HG02852 (cell line): ENCODE results near the gene DPP8.

Source experiments
- ATAC-seq: cut with Tn5 transposase; IDR thresholded peaks from one replicate; pipeline ENCODE4 v1.9.1; 2021; ENCODE audit warnings: mild to moderate bottlenecking, moderate library complexity; ENCODE audit not compliant: unreplicated experiment

DPP8 gene

DNA sequence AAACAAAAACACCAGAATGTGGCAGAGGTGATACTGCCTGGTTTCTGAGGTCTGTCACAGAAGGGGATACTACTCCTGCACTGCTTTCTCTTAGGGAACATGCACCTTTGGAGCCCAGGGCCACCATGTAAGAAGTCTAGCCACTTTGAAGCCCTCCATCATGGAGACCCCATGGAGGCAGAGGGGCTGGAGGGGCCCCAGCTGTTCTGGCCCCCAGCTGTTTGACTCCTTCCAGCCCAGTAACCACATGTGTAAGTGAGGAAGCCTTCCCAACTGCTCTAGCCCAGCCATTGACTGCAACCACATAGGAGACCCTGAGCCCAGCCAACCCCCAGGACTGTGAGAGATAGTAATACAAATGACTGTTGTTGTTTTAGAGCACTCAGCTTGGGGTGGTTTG lies 85.8 kb downstream of the DPP8 start:
- no peak for ATAC-seq

DNA sequence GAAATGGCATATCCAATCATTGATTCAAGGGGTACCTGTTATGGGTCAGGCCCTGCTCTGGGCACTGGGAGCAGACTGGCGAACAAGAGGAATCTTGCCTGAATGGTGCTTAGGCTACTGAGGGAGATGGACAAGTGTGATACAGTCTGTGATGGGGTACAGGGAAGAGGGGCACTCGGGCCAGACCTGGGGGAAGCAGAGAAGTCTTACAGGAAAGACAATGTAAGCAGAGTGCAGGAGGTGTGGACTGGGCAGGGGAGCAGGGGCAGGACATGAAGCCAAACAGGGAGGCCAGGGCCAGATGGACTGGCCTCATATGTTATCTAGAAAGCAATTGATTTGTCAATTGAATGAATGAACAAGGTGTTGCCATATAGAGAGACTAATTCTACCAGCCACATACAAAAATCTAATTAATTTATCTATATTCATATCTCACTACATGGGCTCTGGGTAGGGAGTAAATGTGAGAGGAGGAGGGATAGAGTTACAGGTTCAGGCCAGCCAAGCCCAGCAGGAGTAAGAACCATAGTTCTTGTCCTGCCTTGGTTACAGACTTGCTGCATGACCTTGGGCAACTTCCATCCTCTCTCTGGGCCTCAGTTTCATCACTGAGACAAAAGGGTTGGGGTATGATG lies 91.2 kb downstream of the DPP8 start:
- ATAC-seq: no peak

DNA sequence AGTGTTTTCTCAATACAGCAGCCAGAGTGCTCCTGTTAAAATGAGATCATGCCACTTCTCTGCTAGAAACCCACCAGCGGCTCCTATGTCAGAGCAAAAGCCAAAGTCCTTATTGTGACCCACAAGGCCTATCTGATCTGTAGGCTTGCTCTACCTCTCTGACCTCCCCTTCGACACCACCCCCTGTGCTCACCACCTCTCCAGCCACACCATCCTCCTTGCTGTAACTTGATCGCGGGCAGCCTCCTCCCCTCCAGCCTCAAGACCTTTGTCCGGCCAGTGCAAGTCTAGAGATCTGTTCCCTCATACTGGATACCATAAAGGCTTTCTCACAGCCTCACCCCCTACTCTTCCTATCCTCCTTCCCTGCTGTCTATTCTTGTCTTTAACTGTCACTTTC lies 92.8 kb downstream of the DPP8 start:
- no peak for ATAC-seq

DNA sequence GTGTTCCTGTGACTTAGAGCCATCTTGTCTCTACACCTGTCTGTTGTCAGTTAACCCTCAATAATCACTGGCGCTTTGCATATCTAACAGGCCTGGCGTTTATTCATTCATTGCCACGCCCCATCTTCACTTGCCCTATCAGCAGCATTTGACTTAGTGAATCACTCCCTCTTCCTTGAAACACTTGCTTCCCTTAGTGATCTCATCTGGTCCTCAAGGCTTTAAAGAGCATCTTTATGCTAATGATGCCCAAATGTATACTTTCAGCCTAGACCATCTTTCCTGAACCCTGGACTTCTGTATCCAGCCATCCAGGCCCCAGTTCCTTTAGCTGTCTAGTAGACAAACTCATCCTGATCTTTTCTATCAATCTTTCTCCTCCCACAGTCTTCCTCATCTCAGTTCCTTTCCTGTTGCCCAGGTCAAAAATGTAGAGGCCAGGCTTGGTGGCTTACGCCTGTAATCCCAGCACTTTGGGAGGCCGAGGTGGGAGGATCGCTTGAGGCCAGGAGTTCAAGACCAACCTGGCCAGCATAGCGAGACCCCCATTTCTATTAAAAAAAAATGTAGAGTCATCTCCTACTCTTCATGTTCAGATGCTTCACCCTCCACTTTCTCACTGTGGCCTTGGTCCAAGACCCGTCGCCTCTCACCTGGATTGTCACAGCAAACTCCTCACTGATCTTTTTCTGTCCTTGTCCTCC lies 93.4 kb downstream of the DPP8 start:
- no peak for ATAC-seq

DNA sequence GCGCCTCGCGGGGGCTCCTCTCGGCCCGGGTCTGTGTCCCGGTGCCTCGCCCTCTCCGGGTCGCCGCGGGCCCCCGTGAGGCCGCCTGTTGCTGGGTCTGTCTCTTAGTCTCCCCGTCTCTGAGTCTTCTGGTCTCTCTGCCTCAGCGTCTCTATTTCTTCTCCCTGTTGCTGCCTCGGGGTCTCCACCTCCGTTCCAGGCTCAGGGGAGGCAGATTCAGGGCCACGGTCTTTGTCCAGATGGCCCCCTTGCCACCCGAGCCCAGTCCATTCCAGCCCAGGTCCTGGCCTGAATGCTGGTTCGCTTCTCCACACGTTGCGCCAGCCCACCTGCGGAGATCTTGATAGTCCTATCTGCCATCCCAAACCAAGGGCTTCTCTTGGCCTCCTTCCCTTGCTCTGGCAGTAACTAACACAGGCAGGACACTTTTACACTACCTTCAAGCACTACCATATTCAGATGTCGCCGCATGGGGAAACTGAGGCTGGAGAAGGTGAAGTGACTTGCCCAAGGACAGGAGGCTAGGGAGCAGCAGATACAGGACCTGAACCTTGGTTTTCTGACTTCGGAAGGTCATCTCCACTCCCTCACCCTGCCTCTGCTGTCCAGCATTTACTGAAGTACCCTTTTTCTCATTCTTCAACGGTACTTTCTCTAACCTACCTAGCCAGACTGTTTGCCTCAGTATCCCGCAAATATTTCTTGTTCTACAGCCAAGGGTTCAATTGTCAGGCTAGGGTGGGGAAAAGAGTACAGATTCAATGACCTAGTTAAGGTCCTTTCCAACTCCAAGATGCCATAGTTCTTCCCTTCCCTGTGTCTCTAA lies 94.1 kb downstream of the DPP8 start:
- no peak for ATAC-seq

DNA sequence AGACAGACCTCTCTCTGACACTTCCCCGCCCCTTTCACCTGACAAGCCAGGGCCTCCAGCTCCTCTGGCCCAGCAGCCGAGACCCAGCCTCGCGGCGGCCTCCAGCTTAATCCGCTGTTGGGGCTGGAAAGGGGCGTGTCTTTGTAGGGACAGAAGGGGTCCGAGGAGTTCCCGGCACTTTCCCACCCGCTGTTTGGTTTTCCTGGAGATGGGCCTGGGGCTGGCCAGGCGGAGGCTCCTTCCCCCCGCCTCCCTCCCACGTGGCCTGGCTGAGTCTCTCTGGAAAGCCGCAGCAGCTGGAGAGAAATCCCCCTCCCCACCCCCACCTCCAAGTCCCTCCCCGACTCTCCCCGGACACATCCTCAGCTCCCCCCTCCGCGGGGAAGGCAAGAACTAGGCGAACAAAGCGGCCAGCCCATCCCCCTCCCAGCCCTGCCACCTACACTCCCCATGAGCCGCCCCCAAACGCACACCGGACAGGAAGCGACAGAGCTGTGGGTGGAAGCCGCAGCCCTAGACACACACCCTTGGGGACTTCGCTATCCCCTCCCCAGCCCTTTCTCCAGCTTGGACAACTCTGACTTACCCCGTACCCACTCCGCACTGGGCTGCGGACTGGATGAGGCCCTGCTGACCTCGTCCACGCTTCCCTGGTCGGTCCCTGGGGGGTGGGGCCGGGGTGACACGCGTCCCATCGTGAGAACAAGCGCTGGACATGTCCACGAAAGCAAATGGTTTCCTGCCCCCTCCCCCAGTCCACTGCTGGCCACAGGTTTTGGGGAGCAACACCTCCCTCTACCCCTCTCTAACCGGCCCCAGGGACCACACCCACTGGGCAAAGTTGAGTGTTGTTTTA lies 95.9 kb downstream of the DPP8 start:
- ATAC-seq: no peak

DNA sequence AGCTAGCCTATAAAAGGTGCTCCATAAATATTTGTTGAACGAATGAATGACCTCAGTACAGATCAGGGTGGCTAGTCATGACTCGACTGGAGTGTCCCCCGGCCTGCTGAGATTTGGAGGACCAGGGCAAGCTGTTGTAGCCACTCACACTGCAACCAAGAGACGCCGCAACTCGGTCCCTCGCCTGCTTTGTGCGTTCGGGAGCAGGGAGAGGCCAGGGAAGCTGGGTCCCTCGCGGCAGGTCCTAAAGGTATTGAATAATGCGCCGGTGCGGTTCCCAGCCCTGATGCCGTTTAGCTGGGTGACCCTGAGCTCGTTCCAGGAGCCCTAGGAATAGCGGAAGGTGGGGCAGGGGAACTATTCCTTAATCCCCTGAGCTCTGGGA lies 96.5 kb downstream of the DPP8 start:
- ATAC-seq: no peak

DNA sequence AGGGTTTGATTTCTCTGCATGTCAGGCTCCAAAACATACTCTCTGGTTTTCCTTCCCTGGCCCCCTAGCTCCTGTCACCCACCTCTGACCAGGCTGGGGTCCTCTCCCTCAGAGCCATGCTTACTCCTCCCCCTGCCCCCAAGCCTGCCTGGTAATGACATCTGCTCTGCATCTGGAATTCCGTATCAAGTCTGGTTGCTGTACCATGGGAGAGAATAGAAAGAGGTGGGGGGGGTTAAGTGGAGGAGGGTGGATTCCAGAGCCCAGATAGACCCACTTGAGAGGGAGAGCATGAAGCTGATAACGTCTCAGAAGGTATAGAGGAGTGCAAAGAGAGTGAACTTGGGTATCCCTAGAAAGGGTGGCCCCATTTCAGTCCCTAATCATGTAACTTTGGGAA lies 98.9 kb downstream of the DPP8 start:
- ATAC-seq: no peak

DNA sequence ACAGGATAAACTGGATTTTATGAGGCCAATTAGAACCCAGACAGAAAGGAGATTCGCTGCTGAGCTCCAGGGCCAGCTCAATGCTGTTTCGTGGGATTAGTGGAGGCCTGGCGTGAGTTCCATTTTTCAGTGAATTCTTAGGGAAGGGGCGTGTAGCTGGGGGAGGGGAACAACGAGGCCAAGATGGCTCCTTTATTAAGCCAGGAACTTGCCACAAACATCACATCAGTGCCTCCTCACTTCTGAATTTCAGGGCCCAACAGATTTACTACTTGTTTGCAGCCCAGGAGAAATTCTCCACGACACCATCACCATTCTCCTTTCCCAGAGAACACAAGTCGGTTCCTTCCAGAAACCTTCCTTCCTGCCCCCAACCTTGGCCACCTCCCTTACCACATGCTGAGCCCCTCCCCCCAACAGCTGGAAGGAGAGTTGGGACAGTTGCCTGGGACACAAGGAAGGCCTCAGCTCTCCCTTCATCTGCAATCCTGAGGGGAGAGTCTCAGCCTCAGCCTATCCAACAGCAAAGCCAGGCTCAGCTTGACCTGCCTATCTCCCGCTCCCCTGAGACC lies 100.6 kb downstream of the DPP8 start:
- ATAC-seq: no peak

DNA sequence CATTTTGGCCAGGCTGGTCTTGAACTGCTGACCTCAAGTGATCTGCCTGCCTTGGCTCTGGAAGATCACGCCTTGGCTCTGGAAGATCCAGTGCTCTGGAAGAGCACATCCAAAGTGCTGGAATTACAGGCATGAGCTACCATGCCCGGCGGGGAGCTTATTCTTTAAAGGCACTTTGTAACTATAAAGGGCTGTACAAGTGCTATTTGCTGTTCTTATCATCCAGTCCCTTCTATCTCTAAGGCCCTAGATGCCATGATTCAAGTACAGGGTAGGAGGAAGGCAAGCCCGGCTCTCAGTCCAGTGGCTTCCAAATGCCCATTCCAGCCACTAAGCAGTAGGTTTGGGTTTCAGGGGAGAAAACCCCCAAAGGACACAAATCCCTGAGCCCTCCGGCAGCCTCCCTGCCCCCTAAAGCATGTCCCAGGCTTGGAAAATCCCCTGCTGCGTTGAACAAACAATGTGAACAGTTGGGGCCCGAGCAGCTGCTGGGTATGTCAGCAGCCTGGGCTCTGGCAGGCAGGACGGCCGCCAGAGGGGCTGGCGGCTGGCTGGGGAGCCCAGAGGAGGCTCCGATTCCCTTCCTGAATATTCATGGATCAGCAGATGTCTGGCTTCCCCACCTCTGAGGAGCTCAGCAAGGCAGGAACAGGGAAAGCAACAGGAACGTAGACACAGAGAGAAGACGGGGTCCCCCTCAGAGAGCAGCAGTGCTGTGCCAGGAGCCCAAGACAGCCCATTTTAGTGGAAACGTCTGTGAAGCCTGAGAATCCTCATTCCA lies 102.5 kb downstream of the DPP8 start:
- ATAC-seq: no peak

DNA sequence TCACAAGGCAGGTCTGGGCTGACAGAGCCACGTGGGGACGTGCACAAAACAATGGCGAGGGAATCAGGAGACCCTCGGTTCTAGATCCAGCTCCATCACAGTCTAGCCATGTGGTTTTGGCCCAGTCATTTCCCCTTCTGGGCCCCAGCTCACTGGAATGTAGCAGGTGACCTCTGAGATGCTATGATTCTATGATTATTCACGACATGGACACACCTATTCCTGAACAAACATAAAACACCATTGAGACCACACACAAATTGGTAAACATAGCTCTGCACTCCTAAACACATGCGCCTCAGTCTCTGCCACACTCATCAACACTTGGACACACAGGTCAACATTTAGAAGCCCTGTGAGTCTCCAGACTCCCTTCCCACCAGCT lies 103.7 kb downstream of the DPP8 start:
- ATAC-seq: no peak

DNA sequence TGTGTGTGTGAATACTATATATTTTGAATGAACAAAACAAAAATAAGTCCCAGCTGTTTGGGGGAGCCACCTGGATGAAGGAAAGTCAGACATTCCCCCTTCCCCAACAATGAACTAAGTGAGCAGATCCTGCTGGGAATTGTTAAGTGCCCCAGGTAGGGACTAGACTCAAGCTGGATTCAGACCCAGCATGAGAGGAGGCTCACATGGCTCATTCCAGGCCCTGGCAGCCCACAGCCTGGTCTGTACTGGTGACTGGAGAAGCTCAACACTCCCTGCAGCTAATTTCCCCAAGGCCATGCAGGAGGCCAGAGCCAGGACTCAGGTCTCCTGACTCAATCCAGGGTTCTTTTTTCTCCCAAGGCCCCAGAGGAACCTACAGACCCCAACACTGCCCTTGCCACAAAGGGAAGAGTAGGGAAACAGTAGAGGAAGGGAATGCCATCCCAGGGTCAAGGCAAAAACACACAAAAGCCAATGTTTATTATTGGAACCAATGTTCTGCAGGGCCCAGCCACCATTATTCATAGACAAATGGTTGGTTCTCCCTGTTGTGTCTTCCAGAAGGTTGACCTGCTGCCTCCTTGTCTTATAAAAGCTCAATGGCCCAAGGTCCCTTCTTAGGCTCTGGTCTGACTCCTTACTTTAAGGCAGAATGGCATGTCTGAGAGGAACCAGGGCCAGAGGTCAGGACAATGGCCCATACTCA lies 104.3 kb downstream of the DPP8 start:
- ATAC-seq: no peak

DNA sequence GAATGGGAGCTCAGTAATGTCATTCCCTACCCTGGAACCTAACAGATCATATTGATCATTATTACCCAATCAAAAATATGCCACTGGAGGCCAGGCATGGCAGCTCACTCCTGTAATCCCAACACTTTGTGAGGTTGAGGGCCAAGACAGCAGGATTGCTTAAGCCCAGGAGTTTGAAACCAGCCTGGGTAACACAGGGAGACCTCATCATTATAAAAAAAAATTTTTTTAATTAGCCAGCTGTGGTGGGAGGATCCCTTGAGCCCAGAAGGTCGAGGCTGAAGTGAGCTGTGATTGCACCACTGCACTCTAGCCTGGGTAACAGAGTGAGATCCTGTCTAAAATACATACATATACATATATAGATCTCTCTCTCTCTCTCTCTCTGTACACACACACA lies 104.9 kb downstream of the DPP8 start:
- ATAC-seq: no peak

DNA sequence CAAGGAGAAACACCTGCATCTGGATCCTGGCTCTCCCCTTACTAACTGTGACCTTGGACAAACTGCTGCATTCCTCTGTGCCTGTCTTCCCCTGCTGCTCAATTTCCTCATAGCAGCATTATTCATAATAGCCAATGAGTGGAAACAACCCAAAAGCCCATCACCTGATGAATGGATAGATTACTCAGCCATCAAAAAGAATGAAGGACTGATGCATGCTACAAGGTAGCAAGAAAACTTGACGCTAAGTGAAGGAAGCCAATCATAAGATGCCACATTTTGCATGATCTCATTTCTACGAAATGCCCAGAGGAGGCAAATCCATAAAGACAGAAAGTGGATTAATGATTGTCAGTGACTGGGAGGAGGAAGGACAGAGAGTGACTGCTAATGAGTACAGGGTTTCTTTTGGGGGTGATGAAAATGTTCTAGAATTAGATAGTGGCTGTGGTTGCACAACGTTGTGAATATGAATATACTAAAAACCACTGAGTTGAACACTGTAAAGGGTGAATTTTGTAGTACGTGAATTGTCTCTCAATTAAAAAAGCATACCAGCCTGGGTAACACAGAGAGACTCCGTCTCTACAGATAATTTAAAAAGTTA lies 105.9 kb downstream of the DPP8 start:
- ATAC-seq: no peak

DNA sequence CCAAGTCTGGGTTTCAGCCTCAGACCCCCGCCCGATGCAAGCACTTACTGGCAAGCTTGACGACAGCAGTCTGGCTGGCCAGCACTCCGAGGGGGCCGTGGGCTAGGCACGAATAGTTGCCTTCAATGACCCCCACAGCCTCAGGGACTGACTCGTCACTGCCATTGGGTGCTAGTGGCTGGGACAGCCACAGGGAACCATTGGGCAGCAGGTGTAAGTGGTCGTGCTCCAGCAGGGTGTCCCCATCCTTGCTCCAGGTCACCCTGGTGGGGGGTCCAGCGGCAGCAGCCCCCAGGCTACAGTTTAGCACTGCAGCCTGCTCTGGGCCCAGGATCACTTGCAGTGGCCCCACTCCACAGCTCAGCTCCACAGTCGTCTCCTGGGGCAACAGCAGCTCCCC lies 106.5 kb downstream of the DPP8 start:
- ATAC-seq: no peak

DNA sequence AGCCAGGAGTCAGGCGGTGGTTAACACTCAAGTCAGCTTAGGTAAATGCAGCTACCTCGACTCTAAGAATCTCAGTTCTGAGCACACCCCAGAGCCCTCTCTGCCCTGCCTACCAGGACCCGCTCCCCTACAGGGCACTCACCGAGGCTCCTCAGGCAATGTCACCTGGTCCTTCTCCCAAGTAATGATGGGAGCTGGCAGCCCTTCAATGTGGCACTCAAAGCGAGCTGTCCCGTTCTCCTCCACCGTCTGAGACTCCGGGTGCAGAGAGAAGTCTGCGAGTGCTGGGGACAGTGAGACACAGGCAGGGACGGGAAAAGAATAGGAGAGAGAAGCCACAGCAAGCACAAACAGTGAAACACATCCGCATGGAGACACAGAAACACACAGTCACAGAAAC lies 107.5 kb downstream of the DPP8 start:
- ATAC-seq: no peak

DNA sequence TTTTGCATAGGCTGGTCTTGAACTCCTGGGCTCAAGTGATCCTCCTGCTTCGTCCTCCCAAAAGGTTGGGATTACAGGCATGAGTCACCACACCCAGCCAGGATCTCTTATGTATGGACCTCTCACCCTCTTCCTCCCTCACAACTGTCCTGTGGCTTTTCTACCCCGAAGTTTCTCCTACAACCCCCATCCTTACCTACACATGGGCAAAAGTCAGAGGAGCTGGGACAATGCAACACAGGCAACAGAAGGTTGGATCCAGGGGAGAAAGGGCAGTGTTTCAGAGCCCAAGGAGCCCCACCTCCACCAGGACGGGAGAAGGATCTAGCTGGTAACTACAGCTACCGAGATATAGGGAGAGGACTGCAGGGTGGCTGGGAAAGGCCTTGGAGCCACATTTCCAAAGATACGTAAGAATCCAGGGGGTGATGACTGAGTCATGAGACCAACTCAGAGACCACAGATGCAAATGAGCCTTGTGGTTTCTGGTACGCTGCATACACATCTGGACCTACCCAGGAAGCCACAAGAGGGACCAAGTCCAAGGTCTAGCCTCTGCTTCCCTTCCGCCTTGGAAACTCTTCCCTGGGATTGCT lies 108.4 kb downstream of the DPP8 start:
- no peak for ATAC-seq

DNA sequence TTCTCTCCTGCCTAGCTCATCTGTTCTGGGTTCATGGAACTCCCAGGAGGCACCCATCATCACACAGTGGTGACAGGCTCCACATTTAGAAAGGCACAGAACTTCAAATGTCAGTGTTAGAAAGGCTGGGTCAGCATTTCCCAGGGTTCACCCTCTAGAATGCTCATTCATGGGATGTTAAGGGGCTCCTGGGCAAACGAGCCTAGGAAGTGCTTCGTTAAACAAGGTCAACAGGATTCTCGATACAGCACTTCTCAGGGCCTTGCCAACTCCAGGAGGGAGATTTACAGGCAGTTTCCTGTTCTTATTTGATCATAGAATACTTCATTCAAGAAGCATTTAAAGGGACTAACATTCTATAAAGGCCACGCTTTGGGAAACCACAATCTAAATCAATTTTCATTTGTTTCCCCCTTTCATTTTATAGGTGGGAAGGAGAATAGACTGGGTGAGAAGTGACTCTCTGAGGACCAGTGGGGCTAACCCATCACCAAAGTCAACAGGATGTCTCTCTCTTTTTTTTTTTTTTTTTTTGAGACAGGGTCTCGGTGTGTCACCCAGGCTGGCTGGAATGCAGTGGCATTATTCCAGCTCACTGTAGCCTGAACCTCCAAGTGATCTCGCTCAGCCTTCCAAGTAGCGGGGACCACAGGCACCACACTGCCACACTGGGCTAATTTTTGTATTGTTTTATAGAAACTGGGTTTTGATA lies 109.0 kb downstream of the DPP8 start:
- no peak for ATAC-seq
